NCI-H128 (cell line): ENCODE measurements around the gene PCDHGA6.
"Not testable (repeated sequence)": the region's sequence is repeated elsewhere in the genome, so short reads cannot be mapped to it uniquely, and the experiment has no call there.

Experiments used
- DNase-seq: peaks from one replicate; lab custom pipeline; 2025; ENCODE audit not compliant: unreplicated experiment; lab: John Stamatoyannopoulos, UW

Gene PCDHGA6

DNA sequence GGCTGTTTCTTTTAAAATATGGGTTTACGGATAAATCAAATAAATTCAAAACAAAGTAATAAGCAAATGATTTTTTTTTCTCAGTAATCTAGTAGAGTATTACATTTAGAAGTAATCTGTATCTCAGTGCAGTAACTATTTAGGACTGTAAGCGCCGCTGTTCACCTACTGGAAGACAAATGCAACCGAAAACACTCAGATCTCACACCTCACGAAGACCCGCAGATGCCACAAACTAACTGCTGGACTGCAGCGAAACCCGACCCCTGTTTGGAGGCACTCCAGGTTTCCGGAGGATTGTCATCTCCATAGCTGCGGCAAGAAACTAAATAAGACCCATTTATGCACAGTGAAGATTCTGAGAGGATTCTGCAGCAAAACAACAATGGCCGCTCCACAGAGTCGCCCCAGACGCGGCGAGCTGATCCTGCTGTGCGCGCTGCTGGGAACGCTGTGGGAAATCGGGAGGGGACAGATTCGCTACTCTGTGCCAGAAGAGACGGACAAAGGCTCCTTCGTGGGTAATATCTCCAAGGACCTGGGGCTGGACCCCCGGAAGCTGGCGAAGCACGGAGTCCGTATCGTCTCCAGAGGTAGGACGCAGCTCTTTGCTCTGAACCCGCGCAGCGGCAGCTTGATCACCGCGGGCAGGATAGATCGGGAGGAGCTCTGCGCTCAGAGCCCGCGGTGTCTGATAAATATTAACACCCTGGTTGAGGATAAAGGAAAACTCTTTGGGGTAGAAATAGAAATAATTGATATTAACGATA lies 18.9 kb downstream of the PCDHGA6 start, which contains the start of gene PCDHGA8:
Gene PCDHGA8, plus strand, starts transcription at position 205 of the 770 bp plus-strand sequence. Its CDS starts 181 bp downstream, at position 386.
- no peak for DNase-seq

DNA sequence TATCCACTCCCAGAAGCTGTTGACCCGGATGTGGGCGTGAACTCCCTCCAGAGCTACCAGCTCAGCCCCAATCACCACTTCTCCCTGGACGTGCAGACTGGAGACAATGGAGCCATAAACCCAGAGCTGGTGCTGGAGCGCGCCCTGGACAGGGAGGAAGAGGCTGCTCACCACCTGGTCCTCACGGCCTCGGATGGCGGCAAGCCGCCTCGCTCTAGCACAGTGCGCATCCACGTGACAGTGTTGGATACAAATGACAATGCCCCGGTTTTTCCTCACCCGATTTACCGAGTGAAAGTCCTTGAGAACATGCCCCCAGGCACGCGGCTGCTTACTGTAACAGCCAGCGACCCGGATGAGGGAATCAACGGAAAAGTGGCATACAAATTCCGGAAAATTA lies 19.6 kb downstream of the PCDHGA6 start:
- DNase-seq, result no peak

GRCh38 chr5:141394401-141395187 lies 20.9 kb downstream of the PCDHGA6 start:
- DNase-seq, result not testable (repeated sequence)

GRCh38 chr5:141397756-141398551 lies 24.3 kb downstream of the PCDHGA6 start, which contains the start of gene PCDHGB5:
TSS of gene PCDHGB5 (plus strand) at chr5:141397947. CDS start at chr5:141398128, 181 bp downstream.
- DNase-seq, result not testable (repeated sequence)

DNA sequence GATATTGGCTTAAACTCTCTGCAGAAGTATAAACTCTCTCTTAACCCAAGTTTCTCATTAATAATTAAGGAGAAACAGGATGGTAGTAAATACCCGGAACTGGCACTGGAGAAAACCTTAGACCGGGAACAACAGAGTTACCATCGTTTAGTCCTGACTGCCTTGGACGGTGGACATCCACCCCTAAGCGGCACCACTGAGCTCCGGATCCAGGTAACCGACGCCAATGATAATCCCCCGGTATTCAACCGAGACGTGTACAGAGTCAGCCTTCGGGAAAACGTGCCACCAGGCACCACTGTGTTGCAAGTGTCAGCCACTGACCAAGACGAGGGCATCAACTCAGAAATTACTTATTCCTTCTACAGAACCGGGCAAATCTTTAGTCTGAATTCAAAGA lies 24.9 kb downstream of the PCDHGA6 start:
- DNase-seq, result no peak

- no peak for DNase-seq
These were observed 26.0 kb downstream of the PCDHGA6 start for GRCh38 chr5:141399555-141400258.

- no peak for DNase-seq
These were observed 29.0 kb downstream of the PCDHGA6 start, which contains the start of gene PCDHGA9 for GRCh38 chr5:141402553-141403243. TSS of gene PCDHGA9 (plus strand) at chr5:141402778. CDS start at chr5:141402953, 175 bp downstream.

DNA sequence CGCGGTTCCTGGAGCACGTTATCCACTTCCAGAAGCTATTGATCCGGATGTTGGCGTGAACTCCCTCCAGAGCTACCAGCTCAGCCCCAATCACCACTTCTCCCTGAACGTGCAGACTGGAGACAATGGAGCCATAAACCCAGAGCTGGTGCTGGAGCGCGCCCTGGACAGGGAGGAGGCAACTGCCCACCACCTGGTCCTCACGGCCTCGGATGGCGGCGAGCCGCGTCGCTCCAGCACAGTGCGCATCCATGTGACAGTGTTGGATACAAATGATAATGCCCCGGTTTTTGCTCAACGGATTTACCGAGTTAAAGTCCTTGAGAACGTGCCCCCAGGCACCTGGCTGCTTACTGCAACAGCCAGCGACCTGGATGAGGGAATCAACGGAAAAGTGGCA lies 29.7 kb downstream of the PCDHGA6 start:
- DNase-seq, result no peak

DNA sequence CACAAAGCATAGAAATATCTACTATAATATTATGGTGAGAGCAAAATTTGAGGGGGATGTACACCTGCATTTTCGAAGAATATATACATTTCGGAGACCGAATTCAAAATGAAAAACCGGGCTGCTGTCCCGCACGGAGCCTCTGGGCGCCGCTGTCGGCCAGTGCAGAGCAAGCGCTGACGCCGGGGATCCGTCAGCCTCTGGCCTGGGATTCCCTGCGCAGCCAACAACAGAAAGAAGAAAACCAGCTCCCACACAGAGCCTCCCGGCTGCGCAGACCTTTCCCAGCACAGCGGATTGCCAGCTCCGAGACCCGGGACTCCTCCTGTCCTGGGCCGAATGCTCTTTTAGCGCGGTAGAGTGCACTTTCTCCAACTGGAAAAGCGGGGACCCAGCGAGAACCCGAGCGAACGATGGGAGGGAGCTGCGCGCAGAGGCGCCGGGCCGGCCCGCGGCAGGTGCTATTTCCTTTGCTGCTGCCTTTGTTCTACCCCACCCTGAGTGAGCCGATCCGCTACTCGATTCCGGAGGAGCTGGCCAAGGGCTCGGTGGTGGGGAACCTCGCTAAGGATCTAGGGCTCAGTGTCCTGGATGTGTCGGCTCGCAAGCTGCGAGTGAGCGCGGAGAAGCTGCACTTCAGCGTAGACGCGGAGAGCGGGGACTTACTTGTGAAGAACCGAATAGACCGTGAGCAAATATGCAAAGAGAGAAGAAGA lies 34.3 kb downstream of the PCDHGA6 start, which contains the start of gene PCDHGB6:
Gene PCDHGB6, plus strand, starts transcription at position 232 of the 716 bp plus-strand sequence. Its CDS starts 182 bp downstream, at position 414.
- DNase-seq, result not testable (repeated sequence)

- no peak for DNase-seq
These were observed 36.1 kb downstream of the PCDHGA6 start for GRCh38 chr5:141409598-141410306.

GRCh38 chr5:141411575-141411974 lies 37.9 kb downstream of the PCDHGA6 start:
- DNase-seq, result no peak

DNA sequence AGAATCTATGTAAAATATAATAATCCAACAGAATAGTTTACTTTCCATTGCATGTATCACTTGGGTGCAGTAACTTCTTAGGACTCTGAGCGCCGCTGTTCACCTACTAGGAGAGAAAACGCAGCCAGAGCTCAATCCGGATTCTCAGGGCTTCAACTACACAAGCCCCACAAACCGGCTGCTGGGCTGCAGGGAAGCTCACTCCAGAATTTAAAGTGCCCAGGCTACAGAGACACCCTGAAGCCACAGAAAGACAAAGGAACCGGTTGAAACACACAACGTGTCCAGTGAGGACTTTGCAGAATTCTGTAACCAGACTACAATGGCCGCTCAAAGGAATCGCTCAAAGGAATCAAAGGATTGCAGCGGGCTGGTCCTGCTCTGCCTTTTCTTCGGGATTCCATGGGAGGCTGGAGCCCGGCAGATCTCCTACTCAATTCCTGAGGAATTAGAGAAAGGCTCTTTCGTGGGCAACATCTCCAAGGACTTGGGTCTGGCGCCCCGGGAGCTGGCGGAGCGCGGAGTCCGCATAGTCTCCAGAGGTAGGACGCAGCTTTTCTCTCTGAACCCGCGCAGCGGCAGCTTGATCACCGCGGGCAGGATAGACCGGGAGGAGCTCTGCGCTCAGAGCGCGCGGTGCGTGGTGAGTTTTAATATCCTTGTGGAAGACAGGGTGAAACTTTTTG lies 39.3 kb downstream of the PCDHGA6 start, which contains the start of gene PCDHGA10:
Gene PCDHGA10, plus strand, starts transcription at position 134 of the 686 bp plus-strand sequence. Its CDS starts 189 bp downstream, at position 323.
- no peak for DNase-seq

DNA sequence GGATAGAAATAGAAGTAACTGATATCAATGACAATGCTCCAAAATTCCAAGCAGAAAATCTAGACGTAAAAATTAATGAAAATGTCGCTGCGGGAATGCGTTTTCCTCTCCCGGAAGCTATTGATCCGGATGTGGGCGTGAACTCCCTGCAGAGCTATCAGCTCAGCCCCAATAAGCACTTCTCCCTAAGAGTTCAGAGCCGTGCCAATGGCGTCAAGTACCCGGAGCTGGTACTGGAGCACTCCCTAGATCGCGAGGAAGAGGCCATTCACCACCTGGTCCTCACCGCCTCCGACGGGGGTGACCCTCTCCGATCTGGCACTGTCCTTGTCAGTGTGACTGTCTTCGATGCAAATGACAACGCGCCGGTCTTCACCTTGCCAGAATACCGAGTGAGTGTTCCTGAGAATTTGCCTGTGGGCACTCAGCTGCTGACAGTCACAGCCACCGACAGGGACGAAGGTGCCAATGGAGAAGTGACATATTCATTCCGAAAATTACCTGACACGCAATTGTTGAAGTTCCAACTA lies 39.9 kb downstream of the PCDHGA6 start:
- no peak for DNase-seq

DNA sequence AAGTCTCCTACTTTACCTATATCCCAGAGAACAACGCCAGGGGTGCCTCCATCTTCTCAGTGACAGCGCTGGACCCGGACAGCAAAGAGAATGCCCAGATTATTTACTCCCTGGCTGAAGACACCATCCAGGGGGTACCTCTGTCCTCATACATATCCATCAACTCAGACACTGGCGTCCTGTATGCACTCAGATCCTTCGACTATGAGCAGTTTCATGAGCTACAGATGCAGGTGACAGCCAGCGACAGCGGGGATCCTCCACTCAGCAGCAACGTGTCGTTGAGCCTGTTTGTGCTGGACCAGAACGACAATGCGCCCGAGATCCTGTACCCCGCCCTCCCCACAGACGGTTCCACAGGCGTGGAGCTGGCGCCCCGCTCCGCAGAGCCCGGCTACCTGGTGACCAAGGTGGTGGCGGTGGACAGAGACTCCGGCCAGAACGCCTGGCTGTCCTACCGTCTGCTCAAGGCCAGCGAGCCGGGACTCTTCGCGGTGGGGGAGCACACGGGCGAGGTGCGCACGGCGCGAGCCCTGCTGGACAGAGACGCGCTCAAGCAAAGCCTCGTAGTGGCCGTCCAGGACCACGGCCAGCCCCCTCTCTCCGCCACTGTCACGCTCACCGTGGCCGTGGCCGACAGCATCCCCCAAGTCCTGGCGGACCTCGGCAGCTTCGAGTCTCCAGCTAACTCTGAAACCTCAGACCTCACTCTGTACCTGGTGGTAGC lies 41.0 kb downstream of the PCDHGA6 start:
- DNase-seq, result not testable (repeated sequence)

GRCh38 chr5:141415275-141415618 lies 41.6 kb downstream of the PCDHGA6 start:
- DNase-seq, result not testable (repeated sequence)

DNA sequence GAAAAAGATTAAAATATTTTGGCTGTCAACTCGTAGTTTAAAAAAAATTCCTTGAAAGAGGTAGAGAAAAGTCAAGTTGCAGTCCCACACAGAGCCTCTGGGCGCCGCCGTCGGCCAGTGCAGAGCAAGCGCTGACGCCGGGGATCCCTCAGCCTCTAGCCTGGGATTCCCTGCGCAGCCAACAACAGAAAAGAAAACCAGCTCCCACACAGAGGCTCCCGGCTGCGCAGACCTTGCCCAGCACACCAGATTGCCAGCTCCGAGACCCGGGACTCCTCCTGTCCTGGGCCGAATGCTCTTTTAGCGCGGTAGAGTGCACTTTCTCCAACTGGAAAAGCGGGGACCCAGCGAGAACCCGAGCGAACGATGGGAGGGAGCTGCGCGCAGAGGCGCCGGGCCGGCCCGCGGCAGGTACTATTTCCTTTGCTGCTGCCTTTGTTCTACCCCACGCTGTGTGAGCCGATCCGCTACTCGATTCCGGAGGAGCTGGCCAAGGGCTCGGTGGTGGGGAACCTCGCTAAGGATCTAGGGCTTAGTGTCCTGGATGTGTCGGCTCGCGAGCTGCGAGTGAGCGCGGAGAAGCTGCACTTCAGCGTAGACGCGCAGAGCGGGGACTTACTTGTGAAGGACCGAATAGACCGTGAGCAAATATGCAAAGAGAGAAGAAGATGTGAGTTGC lies 43.9 kb downstream of the PCDHGA6 start, which contains the start of gene PCDHGB7:
Gene PCDHGB7, plus strand, starts transcription at position 184 of the 679 bp plus-strand sequence. Its CDS starts 183 bp downstream, at position 367.
- DNase-seq, result not testable (repeated sequence)
